SK-N-SH (cell line): Measurements from ENCODE around the gene GJD4. TPM values are rescaled to one million over a fixed set of nuclear protein-coding genes. Genes with fewer than 3 reads are reported as not detected.
A peak's percentile ranks its signal among the peaks of the same experiment; 100 is the strongest.

Source experiments
- CTCF ChIA-PET: fragments of 300-600, 350-600 bp; formaldehyde crosslinking; extraction: SDS; loops from one replicate; lab custom pipeline; 2021; lab: Yijun Ruan, JAX
- POLR2A ChIA-PET: fragments of 350-600 bp; sonication (Branson Sonifier 250); formaldehyde crosslinking; extraction: SDS; loops from one replicate; lab custom pipeline; 2020; ENCODE audit warnings: antibody characterized with exemption, inconsistent platforms; lab: Yijun Ruan, JAX
- DNase-seq: peaks from one replicate; pipeline ENCODE4 v3.0.0; 2012
- H2AFZ ChIP-seq: fragments of 200-600 bp; sonication (generic); 2 replicates; pipeline ENCODE4 v1.8.1; 2016; ENCODE audit warnings: antibody characterized with exemption, mild to moderate bottlenecking, low read depth
- H3F3A ChIP-seq: fragments of 200-600 bp; sonication (generic); replicated peaks from 2 replicates; pipeline ENCODE3; 2016; ENCODE audit warnings: antibody characterized with exemption, mild to moderate bottlenecking; ENCODE audit not compliant: insufficient read depth
- H3K27ac ChIP-seq, 2 experiments: fragments of 200-500 bp in 1 of 2; fragments of 200-600 bp in 1 of 2; sonication (Bioruptor generic) in 1 of 2; sonication (generic), shearing (Covaris generic) in 1 of 2; 2 replicates each; pipeline versions ENCODE4 v1.5.1 to v1.6.1; 2014 to 2016; ENCODE audit warnings: low read depth in 2 of 2, inconsistent platforms in 1 of 2, low read length in 1 of 2, mild to moderate bottlenecking in 1 of 2, mixed read lengths in 1 of 2
- H3K27me3 ChIP-seq: fragments of 200-600 bp; sonication (generic), shearing (Covaris generic); 2 replicates; pipeline ENCODE4 v1.6.1; 2016; ENCODE audit warnings: mixed run types; ENCODE audit not compliant: insufficient read depth
- H3K36me3 ChIP-seq, 2 experiments: fragments of 200-500 bp in 1 of 2; fragments of 200-600 bp in 1 of 2; sonication (Bioruptor generic) in 1 of 2; sonication (generic) in 1 of 2; replicated peaks in 1 of 2; 2 replicates each; pipeline versions ENCODE3 to v1.5.1; 2014 to 2016; ENCODE audit warnings: low read length in 1 of 2, mild to moderate bottlenecking in 1 of 2; ENCODE audit not compliant: insufficient read depth in 2 of 2, control insufficient read depth in 1 of 2
- H3K4me1 ChIP-seq, 2 experiments: fragments of 200-500 bp in 1 of 2; fragments of 200-600 bp in 1 of 2; sonication (Bioruptor generic) in 1 of 2; sonication (generic), shearing (Covaris generic) in 1 of 2; 2 replicates each; pipeline versions ENCODE4 v1.5.1 to v1.6.1; 2014 to 2016; ENCODE audit warnings: low read depth in 1 of 2, low read length in 1 of 2, mixed run types in 1 of 2; ENCODE audit not compliant: insufficient read depth in 2 of 2, control insufficient read depth in 1 of 2
- H3K4me2 ChIP-seq: fragments of 200-600 bp; sonication (generic), shearing (Covaris generic); 2 replicates; pipeline ENCODE4 v1.6.1; 2017; ENCODE audit warnings: mixed run types
- H3K4me3 ChIP-seq, 2 experiments: fragments of 200-500 bp in 1 of 2; fragments of 200-600 bp in 1 of 2; sonication (Bioruptor generic) in 1 of 2; sonication (generic), shearing (Covaris generic) in 1 of 2; 2 replicates each; pipeline versions ENCODE4 v1.5.1 to v1.8.1; 2014 to 2016; ENCODE audit warnings: low read depth in 2 of 2, inconsistent platforms in 1 of 2, low read length in 1 of 2, mild to moderate bottlenecking in 1 of 2, mixed read lengths in 1 of 2, moderate library complexity in 1 of 2
- H3K79me2 ChIP-seq: fragments of 200-600 bp; sonication (generic); 2 replicates; pipeline ENCODE4 v1.8.1; 2017; ENCODE audit warnings: mild to moderate bottlenecking; ENCODE audit not compliant: insufficient read depth
- H3K9ac ChIP-seq: fragments of 200-600 bp; sonication (generic); 2 replicates; pipeline ENCODE4 v1.6.1; 2017; ENCODE audit warnings: mixed run types
- H3K9me2 ChIP-seq: fragments of 200-600 bp; sonication (generic); 2 replicates; pipeline ENCODE4 v1.6.1; 2017; ENCODE audit warnings: mixed run types
- H3K9me3 ChIP-seq: fragments of 200-600 bp; sonication (generic); 2 replicates; pipeline ENCODE4 v1.6.1; 2017; ENCODE audit warnings: mixed run types, mild to moderate bottlenecking, moderate library complexity
- H4K20me1 ChIP-seq: fragments of 200-600 bp; sonication (generic); 2 replicates; pipeline ENCODE4 v1.6.1; 2017; ENCODE audit warnings: mild to moderate bottlenecking, mixed run types; ENCODE audit not compliant: insufficient read depth
- CTCF ChIP-seq: fragments of 200-600 bp; sonication (generic); IDR thresholded peaks from 2 replicates; pipeline ENCODE4 v1.6.1; 2017; ENCODE audit warnings: antibody characterized with exemption, mild to moderate bottlenecking, moderate library complexity
- ELF1 ChIP-seq: IDR thresholded peaks from 2 replicates; pipeline ENCODE4 v1.4.0; 2012
- FOXJ3 ChIP-seq: sonication (generic); formaldehyde crosslinking; IDR thresholded peaks from 2 replicates; pipeline ENCODE4 v1.5.1; 2020; ENCODE audit warnings: mild to moderate bottlenecking, missing genetic modification reagents
- JUND ChIP-seq: IDR thresholded peaks from 2 replicates; pipeline ENCODE4 v1.4.0; 2012
- NFIC ChIP-seq: IDR thresholded peaks from 2 replicates; pipeline ENCODE4 v1.4.0; 2012; ENCODE audit warnings: borderline replicate concordance
- POLR2AphosphoS5 ChIP-seq: IDR thresholded peaks from 2 replicates; pipeline ENCODE4 v1.6.1; 2012; ENCODE audit warnings: low read depth, low read length
- RAD21 ChIP-seq: IDR thresholded peaks from 2 replicates; pipeline ENCODE4 v1.6.1; 2012; ENCODE audit warnings: mild to moderate bottlenecking, low read length
- RXRA ChIP-seq: IDR thresholded peaks from 2 replicates; pipeline ENCODE4 v1.4.0; 2012; ENCODE audit warnings: low read depth, mild to moderate bottlenecking, borderline replicate concordance
- SIN3A ChIP-seq: IDR thresholded peaks from 2 replicates; pipeline ENCODE4 v1.6.1; 2012; ENCODE audit warnings: low read depth, mild to moderate bottlenecking, low read length, moderate library complexity, borderline replicate concordance
- SMC3 ChIP-seq: IDR thresholded peaks from 2 replicates; pipeline ENCODE4 v1.6.1; 2012; ENCODE audit warnings: low read depth, low read length, improper control_type of control experiment
- TAF1 ChIP-seq: IDR thresholded peaks from 2 replicates; pipeline ENCODE4 v1.6.1; 2012; ENCODE audit warnings: low read depth, mild to moderate bottlenecking, low read length, moderate library complexity, borderline replicate concordance
- WGBS: methylation state at CpG from one replicate; pipeline ENCODE4 v1.1.6; 2017; ENCODE audit warnings: low lambda C conversion rate; 5-methylcytosine and 5-hydroxymethylcytosine counted together
- polyA plus RNA-seq, 3 experiments: library from polyadenylated mRNA; depleted of rRNA; stranded (reverse); fragments of >200 nt; gene quantifications; 2 replicates each; pipeline ENCODE4 v1.2.3, GENCODE V29; 2012

The GJD4 gene
- polyA plus RNA-seq, 1 of the 3 experiments (the other 2 are of a cell fraction): not detected

DNA sequence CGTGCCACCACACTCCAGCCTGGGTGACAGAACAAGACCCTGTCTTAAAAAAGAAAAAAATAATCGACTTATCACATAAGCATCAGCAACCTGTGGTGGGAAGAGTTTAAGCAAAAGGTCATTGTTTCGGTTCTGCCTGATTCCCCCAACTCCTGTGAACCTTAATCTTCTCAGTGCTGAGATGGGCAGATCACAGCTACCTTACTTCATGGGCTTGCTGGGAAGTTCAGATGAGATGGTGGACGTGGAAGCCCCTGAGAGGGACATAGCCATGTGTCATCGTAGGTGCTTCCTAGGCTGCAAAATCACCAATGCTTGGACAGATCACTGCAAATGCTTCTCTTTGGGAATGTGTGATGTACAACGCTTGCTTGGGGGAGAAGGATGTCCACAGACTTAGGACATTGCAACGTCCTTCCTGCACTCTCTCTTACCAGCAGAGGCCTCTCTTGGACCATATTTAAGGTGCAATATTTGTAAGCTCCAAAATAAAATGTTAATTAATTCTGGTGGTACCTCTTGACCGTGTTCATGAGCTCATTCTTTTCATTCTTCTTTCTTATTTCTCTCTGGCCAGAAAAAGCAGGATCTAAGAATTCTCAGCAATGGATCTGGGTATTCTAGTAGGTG is 8.6 kb downstream of the GJD4 start:
- POLR2A ChIA-PET: no interaction called here
- TF ChIP-seq SMC3: 0 out of 2 replicates have a peak, but pooled peaks have one; percentile 25
- peak; percentile 67 for TF ChIP-seq CTCF
- TF ChIP-seq POLR2AphosphoS5: no peak
- peak; percentile 45 for TF ChIP-seq RAD21
- H2AFZ ChIP-seq: no peak overlapping the region
- no peak overlapping the region for H3K27ac ChIP-seq
- no peaks in the 10 kb centered on the region for H3K9me3 ChIP-seq
- no peaks in the 10 kb centered on the region for H3K4me1 ChIP-seq
- H3K4me3 ChIP-seq: no peak overlapping the region
- no peaks in the 10 kb centered on the region for H3K79me2 ChIP-seq
- WGBS: 19% methylated on average over 8 of the region's 8 CpGs
- no peaks in the 10 kb centered on the region for H3K9me2 ChIP-seq
- no peaks in the 10 kb centered on the region for H3K36me3 ChIP-seq
- H3K4me2 ChIP-seq: no peak overlapping the region
- H3K9ac ChIP-seq: no peak overlapping the region
- peaks cover 13% of the 10 kb centered on the region for H3K27me3 ChIP-seq
- CTCF ChIA-PET: interaction anchor here (0.8 to 1.8 kb wide), 8 partner anchors 9 to 1267 kb away, joined by 3 to 6 read pairs (median 3); no protein-coding TSS in a partner anchor
- H4K20me1 ChIP-seq: no peaks in the 10 kb centered on the region
- no peak for DNase-seq
- H3F3A ChIP-seq: no peaks in the 10 kb centered on the region

GRCh38 chr10:35614312-35614711 is 9.2 kb downstream of the GJD4 start:
- H3K9me3 ChIP-seq: no peaks in the 10 kb centered on the region
- no peaks in the 10 kb centered on the region for H3F3A ChIP-seq
- POLR2A ChIA-PET: no interaction called here
- CTCF ChIA-PET: interaction anchor here (0.8 to 1.8 kb wide), 7 partner anchors 9 to 1267 kb away, joined by 3 to 6 read pairs (median 3); no protein-coding TSS in a partner anchor
- H3K27me3 ChIP-seq: peaks cover 13% of the 10 kb centered on the region
- TF ChIP-seq RXRA (no peak), JUND (no peak), SIN3A (no peak), FOXJ3 (no peak), ELF1 (no peak), TAF1 (no peak), NFIC (no peak)
- H3K27ac ChIP-seq: no peak overlapping the region
- H3K79me2 ChIP-seq: no peaks in the 10 kb centered on the region
- no peak for DNase-seq
- no peak overlapping the region for H2AFZ ChIP-seq
- no peaks in the 10 kb centered on the region for H4K20me1 ChIP-seq
- no peaks in the 10 kb centered on the region for H3K36me3 ChIP-seq
- no peak overlapping the region for H3K4me2 ChIP-seq
- no peak overlapping the region for H3K4me3 ChIP-seq
- H3K9me2 ChIP-seq: no peaks in the 10 kb centered on the region
- no peak overlapping the region for H3K9ac ChIP-seq
- WGBS: 16% methylated on average over 5 of the region's 5 CpGs
- no peaks in the 10 kb centered on the region for H3K4me1 ChIP-seq
